ENCODE data around the gene MRPL38. TPM values are rescaled to one million over a fixed set of nuclear protein-coding genes. Genes with fewer than 3 reads are reported as not detected.

MRPL38 gene
- total and polyA plus RNA-seq, 2 donors (not counting 1 experiment from before 2014, with no cell fraction given), result 126 to 127 TPM

- H3K9ac ChIP-seq (ENCODE audit: low read length), result no peak overlapping the region
- no peak overlapping the region for H3K27ac Mint-ChIP-seq
Measured at GRCh38 chr17:75945211-75945610, 40.5 kb upstream of the MRPL38 start.

GRCh38 chr17:75943491-75943890, 38.8 kb upstream of the MRPL38 start:
- Histone ChIP-seq H3K27ac (ENCODE audit: low read length in 2 of 2) (no peak overlapping the region), H3K4me2 (replicated peaks; ENCODE audit: low read depth, low read length, poor library complexity, severe bottlenecking) (no peak overlapping the region), H2AFZ (ENCODE audit: insufficient read depth, low read depth, low read length, poor library complexity, severe bottlenecking) (no peak overlapping the region), H3K79me2 (ENCODE audit: control insufficient read depth, insufficient read depth, low read length) (peaks cover 3% of the 10 kb centered on the region), H3K9me3 (ENCODE audit: control extremely low read depth in 1 of 3, control insufficient read depth in 2 of 3, insufficient read depth in 1 of 3, low read length in 2 of 3) (no peaks in the 10 kb centered on the region), H3K4me3 (ENCODE audit: control extremely low read depth in 1 of 5, extremely low read depth in 1 of 5, insufficient read depth in 1 of 5, low read depth in 2 of 5, low read length in 4 of 5) (no peak overlapping the region), H3K9ac (ENCODE audit: low read length) (no peak overlapping the region), H3K36me3 (replicated peaks in 1 of 2; ENCODE audit: control extremely low read depth in 1 of 2, control insufficient read depth in 1 of 2, extremely low read depth in 1 of 2, insufficient read depth in 2 of 2, low read length in 1 of 2) (peaks cover 0 to 18% of the 10 kb centered on the region in 2 experiments), H3K27me3 (replicated peaks in 1 of 4; ENCODE audit: control extremely low read depth in 1 of 4, control insufficient read depth in 3 of 4, insufficient read depth in 4 of 4, low read length in 3 of 4) (no peaks in the 10 kb centered on the region), H3K4me1 (ENCODE audit: control insufficient read depth in 2 of 2, insufficient read depth in 2 of 2, low read length in 2 of 2) (peaks cover 0 to 14% of the 10 kb centered on the region in 2 donors), H4K20me1 (ENCODE audit: control insufficient read depth, insufficient read depth, low read length, poor library complexity, severe bottlenecking) (no peaks in the 10 kb centered on the region)
- DNase-seq (no peak), ATAC-seq (ENCODE audit: low read depth) (no peak)
- WGBS (ENCODE audit: insufficient coverage), result 80% methylated on average over 1 of the region's 1 CpG
- H3K27ac Mint-ChIP-seq, result no peak overlapping the region
- POLR2A ChIA-PET, result interaction anchor here (0.6 kb wide), 2 partner anchors 28 to 114 kb away, joined by 3 to 9 read pairs; no protein-coding TSS in a partner anchor
- no peaks in the 10 kb centered on the region for H3K9me3 Mint-ChIP-seq (ENCODE audit: insufficient read depth)
- no peaks in the 10 kb centered on the region for H3K27me3 Mint-ChIP-seq
- H3K4me3 Mint-ChIP-seq, result no peak overlapping the region
- CTCF ChIA-PET, result no interaction called here
- intact Hi-C loops (cut with micrococcal nuclease), result no loop called here
- TF ChIP-seq EZH2 (IDR thresholded peaks at IDR 0.05; ENCODE audit: borderline replicate concordance, insufficient read depth, low read depth, low read length, poor library complexity, severe bottlenecking) (no peak), CTCF (IDR thresholded peaks at IDR 0.05) (no peak)
- peaks cover 12% of the 10 kb centered on the region for H3K4me1 Mint-ChIP-seq

More at GRCh38 chr17:75945211-75945610, 40.5 kb upstream of the MRPL38 start:
- no peak overlapping the region for H3K4me3 Mint-ChIP-seq
- Histone ChIP-seq H3K9me3 (ENCODE audit: control extremely low read depth in 1 of 3, control insufficient read depth in 2 of 3, insufficient read depth in 1 of 3, low read length in 2 of 3) (no peaks in the 10 kb centered on the region), H3K4me3 (ENCODE audit: control extremely low read depth in 1 of 5, extremely low read depth in 1 of 5, insufficient read depth in 1 of 5, low read depth in 2 of 5, low read length in 4 of 5) (no peak overlapping the region), H2AFZ (ENCODE audit: insufficient read depth, low read depth, low read length, poor library complexity, severe bottlenecking) (no peak overlapping the region), H3K27me3 (replicated peaks in 1 of 4; ENCODE audit: control extremely low read depth in 1 of 4, control insufficient read depth in 3 of 4, insufficient read depth in 4 of 4, low read length in 3 of 4) (no peaks in the 10 kb centered on the region), H3K4me1 (ENCODE audit: control insufficient read depth in 2 of 2, insufficient read depth in 2 of 2, low read length in 2 of 2) (peaks cover 0 to 12% of the 10 kb centered on the region in 2 donors), H3K36me3 (replicated peaks in 1 of 2; ENCODE audit: control extremely low read depth in 1 of 2, control insufficient read depth in 1 of 2, extremely low read depth in 1 of 2, insufficient read depth in 2 of 2, low read length in 1 of 2) (peaks cover 0 to 32% of the 10 kb centered on the region in 2 experiments), H3K79me2 (ENCODE audit: control insufficient read depth, insufficient read depth, low read length) (peaks cover 3% of the 10 kb centered on the region), H3K27ac (ENCODE audit: low read length in 2 of 2) (no peak overlapping the region), H3K4me2 (replicated peaks; ENCODE audit: low read depth, low read length, poor library complexity, severe bottlenecking) (no peak overlapping the region), H4K20me1 (ENCODE audit: control insufficient read depth, insufficient read depth, low read length, poor library complexity, severe bottlenecking) (no peaks in the 10 kb centered on the region)
- WGBS (ENCODE audit: insufficient coverage), result no CpG with 5 or more reads among the region's 2 CpGs
- H3K9me3 Mint-ChIP-seq (ENCODE audit: insufficient read depth), result no peaks in the 10 kb centered on the region
- no peak for DNase-seq
- ChIA-PET POLR2A (no interaction called here), CTCF (interaction anchor here (0.7 to 1.7 kb wide), 3 partner anchors 19 to 66 kb away, joined by 3 to 5 read pairs (median 3); no protein-coding TSS in a partner anchor)
- no peak for ATAC-seq (ENCODE audit: low read depth)
- H3K27me3 Mint-ChIP-seq, result no peaks in the 10 kb centered on the region
- intact Hi-C loops (cut with micrococcal nuclease), result no loop called here
- TF ChIP-seq CTCF (IDR thresholded peaks at IDR 0.05), result no peak
- no peak for TF ChIP-seq EZH2 (IDR thresholded peaks at IDR 0.05; ENCODE audit: borderline replicate concordance, insufficient read depth, low read depth, low read length, poor library complexity, severe bottlenecking)
- peaks cover 12% of the 10 kb centered on the region for H3K4me1 Mint-ChIP-seq
